ENCODE results near the gene MRPL17. TPM values are rescaled to one million over a fixed set of nuclear protein-coding genes. Genes with fewer than 3 reads are reported as not detected.
A peak's percentile ranks its signal among the peaks of the same experiment; 100 is the strongest.
"Not testable (repeated sequence)": the region's sequence is repeated elsewhere in the genome, so short reads cannot be mapped to it uniquely, and the experiment has no call there.

The MRPL17 gene
- total RNA-seq, 2 donors from 2014 or later, result 18.3 to 44.6 TPM

- intact Hi-C loops (cut with DNase I), result no loop called here
- H3K27ac ChIP-seq, result no peak overlapping the region
- TF ChIP-seq POLR2A (IDR thresholded peaks at IDR 0.05) (no peak), POLR2AphosphoS5 (IDR thresholded peaks at IDR 0.05) (peak; percentile 33), CTCF (IDR thresholded peaks at IDR 0.05) (peak; percentile 25 to 80 (median 73))
- H3K4me1 ChIP-seq (replicated peaks), result no peaks in the 10 kb centered on the region
- H3K4me3 ChIP-seq, result no peak overlapping the region
- H3K9me3 ChIP-seq, result no peaks in the 10 kb centered on the region
- DNase-seq (ENCODE audit: low spot score), result peak; percentile 22
- H3K27me3 ChIP-seq (replicated peaks; ENCODE audit: insufficient read depth), result no peaks in the 10 kb centered on the region
- H3K36me3 ChIP-seq, result no peaks in the 10 kb centered on the region
- 51% methylated on average over 7 of the region's 7 CpGs for WGBS
Observed at GRCh38 chr11:6705905-6706535, 22.9 kb upstream of the MRPL17 start.

GRCh38 chr11:6703247-6704063 lies 20.3 kb upstream of the MRPL17 start:
- no peak overlapping the region for H3K4me3 ChIP-seq
- H3K36me3 ChIP-seq, result no peaks in the 10 kb centered on the region
- H3K27ac ChIP-seq, result no peak overlapping the region
- intact Hi-C loops (cut with DNase I), result loop anchor here (5.0 kb wide), 2 partner anchors 54 to 321 kb away; no protein-coding TSS in a partner anchor
- peak; percentile 48 for DNase-seq (ENCODE audit: low spot score)
- H3K4me1 ChIP-seq (replicated peaks), result no peaks in the 10 kb centered on the region
- TF ChIP-seq CTCF (IDR thresholded peaks at IDR 0.05), result peak in 3 of 4 experiments; percentile 46 to 63 (median 58)
- peak; percentile 44 for TF ChIP-seq POLR2AphosphoS5 (IDR thresholded peaks at IDR 0.05)
- no peak for TF ChIP-seq POLR2A (IDR thresholded peaks at IDR 0.05)
- 81% methylated on average over 2 of the region's 2 CpGs for WGBS
- H3K27me3 ChIP-seq (replicated peaks; ENCODE audit: insufficient read depth), result no peaks in the 10 kb centered on the region
- no peaks in the 10 kb centered on the region for H3K9me3 ChIP-seq

- not testable (repeated sequence) for H3K27me3 ChIP-seq (replicated peaks; ENCODE audit: insufficient read depth); H3K36me3 ChIP-seq; H3K4me3 ChIP-seq; H3K9me3 ChIP-seq; H3K27ac ChIP-seq; H3K4me1 ChIP-seq (replicated peaks); DNase-seq (ENCODE audit: low spot score)
- intact Hi-C loops (cut with DNase I), result loop anchor here (5.0 kb wide), 2 partner anchors 55 to 320 kb away; no protein-coding TSS in a partner anchor
- WGBS, result 31% methylated on average over 3 of the region's 3 CpGs
Observed at GRCh38 chr11:6701955-6702354, 18.8 kb upstream of the MRPL17 start.

- Histone ChIP-seq H3K27ac (peak overlapping the region; percentile 35 to 36), H3K4me1 (replicated peaks) (no peaks in the 10 kb centered on the region), H3K4me3 (no peak overlapping the region), H3K9me3 (no peaks in the 10 kb centered on the region), H3K36me3 (no peaks in the 10 kb centered on the region), H3K27me3 (replicated peaks; ENCODE audit: insufficient read depth) (no peaks in the 10 kb centered on the region)
- 49% methylated on average over 1 of the region's 1 CpG for WGBS
- intact Hi-C loops (cut with DNase I), result no loop called here
- TF ChIP-seq POLR2A (IDR thresholded peaks at IDR 0.05) (no peak), CTCF (IDR thresholded peaks at IDR 0.05) (no peak), POLR2AphosphoS5 (IDR thresholded peaks at IDR 0.05) (peak; percentile 17)
- no peak for DNase-seq (ENCODE audit: low spot score)
Observed at GRCh38 chr11:6695377-6695776, 12.2 kb upstream of the MRPL17 start.

- intact Hi-C loops (cut with DNase I), result no loop called here
- 5% methylated on average over 1 of the region's 1 CpG for WGBS
- no peak overlapping the region for H3K4me3 ChIP-seq
- no peaks in the 10 kb centered on the region for H3K9me3 ChIP-seq
- H3K27me3 ChIP-seq (replicated peaks; ENCODE audit: insufficient read depth), result no peaks in the 10 kb centered on the region
- no peaks in the 10 kb centered on the region for H3K4me1 ChIP-seq (replicated peaks)
- no peak for TF ChIP-seq CTCF (IDR thresholded peaks at IDR 0.05)
- TF ChIP-seq POLR2A (IDR thresholded peaks at IDR 0.05), result no peak
- no peak for TF ChIP-seq POLR2AphosphoS5 (IDR thresholded peaks at IDR 0.05)
- no peak overlapping the region for H3K27ac ChIP-seq
- no peak for DNase-seq (ENCODE audit: low spot score)
- H3K36me3 ChIP-seq, result no peaks in the 10 kb centered on the region
Observed at GRCh38 chr11:6694229-6694535, 11.0 kb upstream of the MRPL17 start.

Data from prostate gland (tissue), 2 donors.